K562 treated with DMSO at 1 percent for 12 hours (cell line): ENCODE measurements around the gene AGPAT4. TPM values are rescaled to one million over a fixed set of nuclear protein-coding genes. Genes with fewer than 3 reads are reported as not detected.

ENCODE experiments used
- total RNA-seq: library from RNA; unstranded; fragments of 300-600 nt; gene quantifications from 2 replicates; pipeline ENCODE4 v1.2.3, GENCODE V29; 2022; ENCODE audit not compliant: insufficient read depth

The AGPAT4 gene, protein sequence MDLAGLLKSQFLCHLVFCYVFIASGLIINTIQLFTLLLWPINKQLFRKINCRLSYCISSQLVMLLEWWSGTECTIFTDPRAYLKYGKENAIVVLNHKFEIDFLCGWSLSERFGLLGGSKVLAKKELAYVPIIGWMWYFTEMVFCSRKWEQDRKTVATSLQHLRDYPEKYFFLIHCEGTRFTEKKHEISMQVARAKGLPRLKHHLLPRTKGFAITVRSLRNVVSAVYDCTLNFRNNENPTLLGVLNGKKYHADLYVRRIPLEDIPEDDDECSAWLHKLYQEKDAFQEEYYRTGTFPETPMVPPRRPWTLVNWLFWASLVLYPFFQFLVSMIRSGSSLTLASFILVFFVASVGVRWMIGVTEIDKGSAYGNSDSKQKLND
- 1.7 and 9.2 TPM in 2 replicates for total RNA-seq

GRCh38 chr6:161273752-161274487 lies at the start of gene AGPAT4:
Gene AGPAT4 (minus strand): TSS chr6:161274061. CDS start chr6:161232213, 41,848 bp downstream.

